Left hindlimb (tissue), 1 donor: Measurements from ENCODE around the gene PTMA.
"Not testable (repeated sequence)": the region's sequence is repeated elsewhere in the genome, so short reads cannot be mapped to it uniquely, and the experiment has no call there.

ENCODE experiments used
- DNase-seq: peaks from one replicate; pipeline ENCODE4 v3.0.0-alpha.2; 2018

PTMA gene

DNA sequence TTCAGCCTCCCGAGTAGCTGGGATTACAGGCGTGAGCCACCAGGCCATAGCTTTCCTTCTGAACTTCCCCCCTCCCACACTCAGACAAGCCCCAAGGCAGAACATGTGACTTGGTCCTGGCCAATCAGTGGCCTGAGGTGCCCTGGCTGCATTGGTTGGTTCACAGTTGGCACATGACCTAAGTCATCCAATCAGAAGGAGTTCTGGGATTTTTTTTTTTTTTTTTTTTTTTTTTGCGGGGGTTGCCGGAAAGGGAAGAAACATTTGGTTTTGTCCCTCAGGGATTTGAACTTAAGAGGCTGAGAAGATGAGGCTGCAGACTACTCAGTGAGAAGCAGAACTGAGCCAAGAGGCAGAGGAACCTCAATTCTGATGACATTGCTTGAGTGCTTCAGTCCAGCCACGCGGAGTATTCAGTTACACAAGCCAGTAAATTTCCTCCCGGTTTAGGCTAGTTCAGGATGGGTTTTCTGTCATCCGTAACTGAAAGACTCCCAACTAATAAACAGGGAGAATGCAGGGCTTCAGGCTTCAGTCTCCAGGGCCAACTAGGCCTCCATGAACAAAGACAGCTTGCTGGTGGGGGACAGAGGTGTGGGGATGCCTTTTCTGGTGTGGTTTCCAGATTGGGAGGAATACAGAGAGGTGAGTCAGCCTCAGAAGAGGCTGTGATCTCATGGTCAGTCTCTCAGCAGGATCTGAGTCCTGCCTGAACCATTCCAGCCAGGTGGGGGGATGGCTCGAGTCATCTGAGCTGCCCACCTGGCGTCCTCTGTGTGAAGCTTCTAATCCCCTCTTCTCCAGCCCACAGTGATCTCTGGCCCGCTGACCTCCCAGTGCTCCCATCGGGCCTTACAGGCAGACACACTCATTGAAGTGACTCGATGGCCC, 9.2 kb downstream of the PTMA start:
- DNase-seq: no peak

DNA sequence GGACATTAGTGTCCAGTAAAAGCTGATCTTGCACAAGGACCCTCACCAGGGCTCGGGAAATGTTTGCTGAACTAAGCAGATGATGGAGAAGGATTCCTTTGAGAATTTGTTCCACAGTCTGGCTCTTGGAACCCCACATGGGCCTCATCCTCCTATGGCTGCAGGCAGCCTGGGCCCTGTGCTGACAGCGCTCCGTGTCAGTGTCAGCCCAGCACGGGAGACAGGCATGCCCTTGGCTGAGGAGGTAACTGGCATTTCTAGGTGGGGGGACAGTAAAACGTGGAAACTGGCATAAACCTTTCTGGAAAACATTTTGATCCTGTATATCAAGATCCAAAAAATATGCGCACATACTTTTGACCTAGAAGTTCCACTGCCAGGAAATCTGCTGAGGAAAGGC, 10.5 kb downstream of the PTMA start:
- no peak for DNase-seq

DNA sequence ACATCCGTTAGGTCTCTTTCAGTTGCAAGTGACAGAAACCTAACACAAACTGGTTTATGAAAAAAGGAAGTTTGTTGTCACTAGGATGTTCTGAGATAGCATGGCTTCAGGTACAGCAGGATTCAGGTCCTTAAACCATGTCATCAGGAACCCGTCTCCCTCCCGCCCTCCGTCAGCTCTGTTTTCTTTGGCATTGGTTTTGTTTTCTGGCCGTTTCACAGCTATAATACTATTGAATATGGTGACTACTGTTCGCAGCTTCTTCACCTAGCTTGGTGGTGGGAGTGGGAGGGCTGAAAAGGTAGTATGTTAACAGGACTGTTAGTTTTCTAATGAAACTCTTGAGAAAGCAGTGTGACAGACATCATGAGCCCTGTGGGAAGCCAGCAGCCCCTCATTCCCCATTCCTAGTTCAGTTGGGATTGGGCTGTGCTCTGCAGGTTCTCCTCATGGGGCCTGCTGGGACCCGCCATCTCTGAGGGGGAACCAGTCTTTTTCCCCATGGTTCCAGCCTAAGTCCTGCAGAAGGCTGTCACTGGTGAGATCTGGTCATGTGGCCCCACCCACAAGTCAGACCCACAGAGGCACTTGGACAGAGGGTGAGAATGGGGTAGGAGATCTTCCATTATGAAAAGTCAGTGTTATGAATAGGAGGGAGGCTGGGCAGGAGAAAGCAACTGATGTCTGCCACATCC, 12.1 kb downstream of the PTMA start:
- DNase-seq: no peak

DNA sequence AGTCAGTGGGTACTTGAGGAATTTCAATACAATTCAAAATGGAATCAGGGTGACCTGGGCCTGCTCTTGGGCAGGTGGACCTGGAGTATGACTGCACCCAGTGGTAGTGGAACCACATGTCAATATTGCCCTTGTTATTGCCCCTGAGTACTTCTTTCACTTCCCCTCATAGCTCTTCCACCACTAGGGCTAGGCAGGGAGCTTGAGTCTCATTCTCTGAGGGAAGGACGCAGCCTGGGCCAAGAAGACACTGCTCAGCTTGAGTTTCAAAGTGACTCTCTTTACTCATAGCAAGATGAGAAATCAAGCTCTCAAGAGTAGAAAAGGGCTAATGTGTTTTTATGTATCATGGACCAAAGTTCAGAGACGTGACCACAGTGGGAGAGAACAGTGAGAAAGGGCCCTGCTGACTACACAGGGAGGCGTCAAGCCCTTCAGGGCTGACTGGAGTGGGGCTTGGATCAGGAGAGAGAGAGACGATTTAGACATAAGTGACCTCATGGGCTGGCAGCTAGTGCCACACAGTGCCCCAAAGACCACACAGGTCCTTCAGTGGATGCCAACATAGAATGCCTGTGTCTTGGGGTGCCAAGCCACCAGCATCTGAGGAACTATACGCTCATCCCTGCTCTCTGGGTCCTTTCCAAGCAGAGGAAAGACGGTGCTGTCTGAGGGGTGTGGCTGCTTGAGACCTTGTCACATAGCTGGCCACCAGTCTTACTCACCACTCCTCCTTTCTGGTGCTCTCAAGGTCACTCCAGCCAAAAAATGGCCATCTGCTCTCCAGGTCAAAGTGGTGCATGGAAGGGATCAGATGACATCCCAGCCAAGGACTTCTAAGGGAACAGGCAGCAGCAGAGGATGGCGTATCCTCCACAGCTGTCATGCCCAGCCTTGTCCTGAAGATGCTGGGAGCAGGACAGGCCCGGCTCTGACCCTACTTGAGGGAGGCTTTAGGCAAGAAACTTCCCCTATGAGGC, 13.0 kb downstream of the PTMA start:
- no peak for DNase-seq

DNA sequence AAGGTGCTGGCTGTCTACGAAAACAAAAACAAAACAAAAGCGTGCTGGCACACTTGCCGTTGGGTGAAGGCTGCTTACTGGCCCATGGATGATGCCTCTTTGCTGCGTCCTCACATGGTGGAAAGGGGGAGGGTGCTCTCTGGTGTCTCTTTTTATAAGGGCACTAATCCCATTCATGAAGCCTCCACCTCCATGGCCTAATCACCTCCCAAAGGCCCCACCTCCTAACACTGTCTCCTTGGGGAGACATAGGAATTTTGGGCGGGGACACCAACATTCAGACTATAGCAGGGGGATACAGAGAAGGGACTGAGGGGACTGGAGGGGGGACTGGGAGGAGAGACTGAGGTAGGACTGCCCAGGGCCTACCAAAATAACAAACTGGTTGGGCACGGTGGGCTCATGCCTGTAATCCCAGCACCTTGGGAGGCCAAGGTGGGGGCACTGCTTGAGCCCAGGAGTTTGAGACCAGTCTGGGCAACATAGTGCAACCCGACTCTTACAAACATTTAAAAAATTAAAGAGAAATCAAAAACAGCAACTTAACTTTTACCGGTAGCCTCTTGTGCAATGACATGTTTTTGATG, 14.5 kb downstream of the PTMA start:
- no peak for DNase-seq

DNA sequence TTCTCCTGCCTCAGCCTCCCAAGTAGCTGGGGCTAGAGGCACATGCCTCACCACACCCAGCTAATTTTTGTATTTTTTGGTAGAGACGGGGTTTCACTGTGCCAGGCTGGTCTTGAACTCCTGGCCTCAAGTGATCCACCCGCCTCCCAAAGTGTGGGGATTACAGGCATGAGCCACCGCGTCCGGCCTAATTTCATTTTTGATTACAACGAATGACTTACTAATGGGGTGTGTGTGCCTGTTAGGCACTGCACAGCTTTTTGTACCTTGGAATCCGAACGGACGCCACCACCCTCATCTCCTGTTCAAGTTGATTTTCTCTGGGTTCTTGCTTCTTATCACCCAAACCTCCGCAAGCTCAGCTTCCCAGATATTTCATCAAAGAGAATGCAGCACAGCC, 17.2 kb downstream of the PTMA start:
- DNase-seq: no peak

DNA sequence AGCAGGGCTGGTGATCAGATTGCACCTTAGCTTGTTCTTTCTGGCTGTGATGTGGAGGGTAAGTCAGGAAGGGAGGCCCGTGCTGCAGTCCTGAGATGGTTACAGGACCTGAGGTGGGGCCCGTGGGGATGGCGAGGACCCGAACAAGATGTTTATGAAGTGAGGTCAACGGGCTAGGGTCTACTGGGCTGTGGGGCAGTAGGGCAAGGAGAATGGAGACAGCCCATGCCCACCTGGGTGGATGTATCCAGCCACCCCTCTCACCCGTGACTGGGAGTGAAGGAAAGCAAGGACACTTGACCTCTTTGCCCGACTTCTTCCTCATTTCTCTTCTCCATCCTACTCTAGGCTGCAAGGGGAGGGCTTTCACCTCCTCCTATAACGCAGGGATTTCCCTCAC, 18.0 kb downstream of the PTMA start:
- no peak for DNase-seq

DNA sequence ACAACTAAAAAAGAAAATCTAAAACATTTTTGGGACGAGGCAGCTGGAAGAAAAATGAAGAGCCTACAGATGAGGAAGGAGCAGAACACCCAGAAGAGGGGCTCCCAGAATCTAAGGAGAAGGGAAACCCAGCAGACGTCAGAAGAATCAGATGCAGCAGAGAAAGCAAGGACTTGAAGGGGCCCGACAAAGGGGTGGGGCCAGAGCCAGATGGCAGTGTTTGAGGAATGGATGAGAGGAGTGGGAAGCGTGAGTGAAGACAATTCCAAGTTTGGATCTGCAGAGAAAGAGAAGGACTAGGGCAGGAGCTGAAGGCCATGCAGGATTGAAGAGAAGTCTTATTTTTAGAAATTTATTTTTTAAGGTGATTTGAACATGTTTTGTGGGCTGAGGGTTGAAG, 19.3 kb downstream of the PTMA start:
- DNase-seq: peak; percentile 36

DNA sequence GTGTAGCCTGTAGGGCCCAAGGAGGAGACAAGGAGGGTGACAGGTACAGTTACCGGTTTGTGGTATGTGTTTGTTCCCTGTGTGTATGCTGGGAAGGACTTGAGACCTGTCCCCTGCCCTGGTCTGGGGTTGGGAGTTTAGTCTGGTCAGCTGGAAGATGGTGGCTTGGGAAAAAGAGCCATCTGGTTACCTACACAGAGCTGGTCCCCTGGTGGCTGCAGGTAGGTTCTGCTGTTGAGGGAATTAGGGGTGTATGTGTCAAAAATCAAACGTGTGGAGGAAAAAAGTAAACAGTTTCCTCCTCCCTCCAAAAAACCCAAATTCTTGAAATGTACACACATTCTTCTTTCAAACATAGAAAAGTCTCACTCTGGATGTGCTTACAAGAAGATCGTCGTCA, 24.3 kb downstream of the PTMA start:
- DNase-seq: no peak

DNA sequence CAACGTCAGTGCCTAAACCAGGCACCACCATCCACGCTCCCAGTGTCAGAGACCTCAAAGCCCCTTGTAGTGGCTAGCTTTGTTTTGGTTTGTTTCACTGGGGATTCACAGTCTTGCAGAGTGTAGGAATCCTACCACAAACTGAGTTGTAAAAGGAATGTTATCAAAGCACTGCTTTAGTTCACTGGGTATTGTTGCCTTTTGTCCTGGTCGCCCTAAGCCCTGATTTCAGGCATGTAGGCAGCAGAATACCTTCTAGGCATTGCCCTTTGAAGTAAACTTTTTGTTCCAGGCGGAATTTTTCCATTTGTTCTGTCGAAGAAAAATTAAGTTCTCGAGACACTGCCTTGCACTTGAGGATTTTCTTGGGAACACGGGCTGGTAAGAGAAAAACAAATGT, 29.4 kb downstream of the PTMA start:
- DNase-seq: no peak

DNA sequence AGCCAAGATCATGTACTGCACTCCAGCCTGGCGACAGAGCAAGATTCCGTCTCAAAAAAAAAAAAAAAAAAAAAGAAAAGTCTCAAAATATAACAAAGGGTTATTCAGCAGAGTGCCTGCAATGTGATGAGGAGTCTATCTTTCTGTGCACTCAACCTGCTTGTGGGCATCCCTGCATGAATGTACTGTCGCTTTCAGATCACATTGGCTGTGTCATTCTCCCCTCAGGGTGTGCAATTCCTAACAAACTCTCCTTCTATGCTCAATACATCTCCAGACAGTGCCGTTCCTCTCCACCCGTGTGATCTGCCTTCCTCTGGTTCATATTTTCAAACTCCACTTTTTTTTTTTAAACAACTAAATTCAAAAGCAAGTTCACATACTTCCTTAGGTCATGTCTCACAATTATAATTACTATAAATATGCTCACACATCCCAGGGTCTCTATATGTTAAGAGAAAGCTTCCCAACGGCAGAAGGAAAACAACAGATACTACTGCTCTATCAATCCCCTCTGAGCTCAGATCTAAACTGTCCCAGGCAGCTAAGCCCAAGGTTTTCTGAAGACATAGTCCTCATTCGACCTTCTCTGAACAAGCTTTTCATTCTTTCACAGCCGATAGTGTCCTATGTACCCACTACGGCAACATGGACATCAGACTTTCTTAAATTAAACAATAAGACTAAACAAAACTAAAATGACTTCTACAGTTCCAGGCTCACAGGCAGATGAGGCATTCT, 35.2 kb downstream of the PTMA start:
- DNase-seq: no peak

DNA sequence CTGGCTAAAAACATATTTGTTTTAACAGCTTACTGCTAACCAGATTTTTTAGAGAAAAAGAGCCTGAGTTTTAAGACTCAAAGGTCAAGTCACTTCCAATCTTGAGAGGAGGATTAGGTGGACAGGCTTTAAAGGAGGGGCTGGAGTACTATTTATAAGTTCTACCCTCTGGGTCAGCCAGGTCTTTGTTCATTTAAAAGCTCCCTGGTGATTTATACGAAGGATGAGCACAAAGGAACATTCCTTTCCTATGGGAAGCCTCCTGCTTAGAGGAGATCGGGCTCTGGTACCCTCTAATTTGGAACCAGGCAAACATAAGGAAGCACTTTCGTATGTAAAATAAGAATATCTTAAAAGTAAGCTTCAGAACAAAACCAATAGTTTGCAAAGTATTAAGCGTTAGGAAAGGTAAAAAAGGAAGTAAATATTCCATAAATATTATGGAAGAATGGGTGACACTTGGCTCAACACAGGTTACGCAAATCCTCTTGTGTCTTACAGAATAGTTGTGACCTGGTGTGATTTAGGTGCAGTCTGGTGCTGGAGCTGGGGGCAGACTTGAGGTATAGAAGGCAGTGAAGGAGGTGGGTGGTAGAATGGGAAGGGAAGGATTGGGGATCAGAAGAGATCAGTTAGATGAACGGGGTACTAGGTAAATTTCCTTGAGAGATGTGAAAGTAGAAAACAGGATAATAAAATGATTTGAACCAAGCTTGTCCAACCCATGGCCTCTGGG, 37.1 kb downstream of the PTMA start:
- no peak for DNase-seq

DNA sequence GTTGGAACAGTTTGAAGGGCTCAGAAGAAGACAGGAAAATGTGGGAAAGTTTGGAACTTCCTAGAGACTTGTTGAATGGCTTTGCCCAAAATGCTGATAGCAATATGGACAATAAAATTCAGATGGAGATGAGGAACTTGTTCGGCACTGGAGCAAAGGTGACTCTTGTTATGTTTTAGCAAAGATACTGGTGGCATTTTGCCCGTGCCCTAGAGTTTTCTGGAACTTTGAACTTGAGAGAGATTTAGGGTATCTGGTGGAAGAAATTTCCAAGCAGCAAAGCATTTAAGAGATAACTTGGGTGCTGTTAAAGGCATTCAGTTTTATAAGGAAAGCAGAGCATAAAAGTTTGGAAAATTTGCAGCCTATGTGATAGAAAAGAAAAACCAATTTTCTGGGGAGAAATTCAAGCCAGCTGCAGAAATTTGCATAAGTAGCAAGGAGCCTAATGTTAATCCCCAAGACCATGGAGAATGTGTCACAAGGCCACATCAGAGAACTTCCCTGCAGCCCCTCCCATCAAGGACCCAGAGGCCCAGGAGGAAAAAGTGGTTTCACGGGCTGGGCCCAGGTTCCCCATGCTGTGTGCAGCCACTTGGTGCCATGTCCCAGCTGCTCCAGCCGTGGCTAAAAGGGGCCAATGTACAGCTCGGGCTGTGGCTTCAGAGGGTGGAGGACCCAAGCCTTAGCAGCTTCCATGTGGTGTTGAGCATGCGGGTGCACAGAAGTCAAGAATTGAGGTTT, 40.0 kb downstream of the PTMA start:
- not testable (repeated sequence) for DNase-seq

DNA sequence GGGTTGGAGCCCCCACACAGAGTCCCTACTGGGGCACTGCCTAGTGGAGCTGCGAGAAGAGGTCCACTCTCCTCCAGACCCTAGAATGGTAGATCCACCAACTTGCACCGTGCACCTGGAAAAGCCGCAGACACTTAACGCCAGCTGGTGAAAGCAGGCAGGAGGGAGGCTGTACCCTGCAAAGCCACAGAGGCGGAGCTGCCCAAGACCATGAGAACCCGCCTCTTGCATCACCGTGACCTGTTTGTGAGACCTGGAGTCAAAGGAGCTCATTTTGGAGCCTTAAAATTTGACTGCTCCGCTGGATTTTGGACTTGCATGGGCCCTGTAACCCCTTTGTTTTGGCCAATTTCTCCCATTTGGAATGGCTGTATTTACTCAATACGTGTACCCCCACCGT, 40.7 kb downstream of the PTMA start:
- not testable (repeated sequence) for DNase-seq

DNA sequence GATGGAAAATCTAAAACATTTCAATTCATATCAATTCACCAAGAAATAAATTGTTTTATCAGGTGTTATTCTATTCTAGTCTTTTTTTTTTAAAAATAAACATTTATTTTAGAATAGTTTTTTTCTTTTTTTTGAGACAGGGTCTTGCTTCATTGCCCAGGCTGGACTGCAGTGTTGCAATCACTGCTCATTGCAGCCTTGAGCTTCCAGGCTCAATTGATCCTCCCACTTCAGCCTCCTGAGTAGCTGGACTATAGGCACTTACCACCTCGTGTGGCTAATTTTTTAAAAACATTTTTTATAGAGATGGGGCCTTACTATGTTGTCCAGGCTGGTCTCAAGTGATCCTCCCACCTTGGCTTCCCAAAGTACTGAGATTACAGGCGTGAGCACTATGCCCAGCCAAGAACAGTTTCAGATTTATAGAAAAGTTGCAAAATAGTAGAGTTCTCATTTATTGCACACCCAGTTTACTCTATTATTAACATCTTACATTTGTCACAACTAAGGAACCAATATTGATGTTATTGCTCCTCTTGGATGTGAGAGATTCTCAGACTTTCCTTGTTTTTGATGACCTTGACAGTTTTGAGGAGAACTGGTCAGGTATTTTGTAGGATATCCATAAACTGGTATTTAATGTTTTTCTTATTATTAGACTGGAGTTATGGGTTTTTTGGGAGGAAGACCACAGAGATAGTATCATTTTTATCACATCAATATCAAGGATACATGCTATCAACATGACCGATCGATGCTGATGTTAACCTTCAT, 42.9 kb downstream of the PTMA start:
- no peak for DNase-seq

DNA sequence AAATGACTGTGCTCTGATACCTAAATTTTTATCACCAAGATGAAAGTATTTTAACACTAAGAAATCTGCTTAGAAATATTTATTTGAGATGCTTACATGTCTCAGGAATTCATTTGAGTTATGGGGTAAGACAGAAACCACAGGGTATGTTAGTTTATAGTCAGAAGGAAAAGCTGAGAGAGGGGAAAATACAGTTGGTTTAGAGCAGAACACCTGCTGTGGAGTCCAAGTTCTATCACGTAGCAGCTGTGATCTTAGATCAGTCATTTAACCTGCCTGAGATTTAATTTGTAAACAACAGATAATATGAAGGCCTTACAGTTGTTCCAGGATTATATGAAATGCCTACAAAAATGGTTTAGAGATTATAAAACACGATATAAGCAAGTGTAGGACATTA, 43.7 kb downstream of the PTMA start:
- no peak for DNase-seq

DNA sequence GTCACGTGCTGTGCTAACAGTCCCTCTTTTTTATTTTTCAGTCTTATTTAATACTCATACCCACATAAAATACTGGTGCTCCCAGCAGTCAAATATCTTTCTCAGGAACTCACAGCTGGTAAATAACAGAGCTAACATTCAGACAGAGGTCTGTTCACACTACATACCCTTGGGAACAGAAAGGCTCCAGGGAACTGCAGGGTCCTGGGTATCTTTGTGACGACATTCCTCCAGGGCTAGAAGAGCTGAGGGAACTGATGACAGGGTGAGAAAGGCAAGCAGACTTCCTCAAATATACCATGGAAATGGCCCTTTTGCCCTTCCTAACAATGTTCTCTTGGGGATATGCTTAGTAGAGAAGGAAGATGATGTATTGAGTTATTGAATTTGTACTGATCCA, 53.4 kb downstream of the PTMA start:
- no peak for DNase-seq
